Raji (cell line): ENCODE data around the gene TTC31.

Experiments used
- POLR2A ChIP-seq: IDR thresholded peaks from 2 replicates; pipeline ENCODE4 v1.6.1; 2011; ENCODE audit warnings: low read depth, low read length, control low read depth; ENCODE audit not compliant: insufficient read depth

TTC31 gene

DNA sequence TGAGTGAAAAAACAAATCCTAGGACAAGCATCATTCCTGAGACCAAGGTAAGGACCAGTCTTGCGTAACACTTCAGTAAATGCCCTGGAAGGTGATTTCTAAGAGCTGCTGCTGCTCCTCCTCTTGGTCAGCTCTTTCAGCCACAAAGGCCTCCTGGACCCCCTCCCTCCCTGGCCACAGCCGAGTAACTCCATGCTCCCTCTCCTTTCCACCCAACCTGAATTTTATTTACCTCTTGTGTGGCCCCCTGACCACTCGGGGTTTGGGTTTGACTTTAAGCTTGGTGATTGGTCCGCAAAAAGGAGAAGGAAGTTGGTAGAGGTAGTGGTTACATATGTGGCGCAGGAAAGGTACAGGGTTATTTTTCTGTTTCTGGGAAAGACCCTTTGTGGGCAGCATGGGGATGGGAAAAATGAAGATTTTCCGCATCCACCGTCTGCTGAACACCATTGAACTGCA is 56.0 kb downstream of the TTC31 start:
- no peak for TF ChIP-seq POLR2A

DNA sequence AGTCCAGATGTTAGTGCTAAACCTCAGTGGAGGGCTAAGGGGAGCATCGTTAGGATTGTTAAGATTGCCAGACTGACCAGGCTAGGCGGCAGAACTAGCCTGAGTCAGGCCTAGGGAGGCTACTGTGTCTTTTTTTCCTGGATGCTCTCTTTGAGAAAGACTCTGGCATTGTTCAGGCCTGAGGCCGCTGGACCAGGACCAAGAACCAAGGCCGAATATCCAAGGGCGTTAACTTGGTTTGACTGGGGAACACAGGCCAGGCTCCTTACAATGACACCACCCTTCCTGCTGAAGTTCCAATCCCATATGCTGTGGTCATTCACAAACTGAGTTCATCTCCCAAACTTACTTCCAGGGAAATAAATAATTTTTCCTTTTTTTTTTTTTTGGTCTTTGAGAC is 57.4 kb downstream of the TTC31 start:
- no peak for TF ChIP-seq POLR2A

- no peak for TF ChIP-seq POLR2A
Measured at GRCh38 chr2:74542978-74543377, 60.1 kb downstream of the TTC31 start.
